ENCODE measurements around the gene D2HGDH.

DNA sequence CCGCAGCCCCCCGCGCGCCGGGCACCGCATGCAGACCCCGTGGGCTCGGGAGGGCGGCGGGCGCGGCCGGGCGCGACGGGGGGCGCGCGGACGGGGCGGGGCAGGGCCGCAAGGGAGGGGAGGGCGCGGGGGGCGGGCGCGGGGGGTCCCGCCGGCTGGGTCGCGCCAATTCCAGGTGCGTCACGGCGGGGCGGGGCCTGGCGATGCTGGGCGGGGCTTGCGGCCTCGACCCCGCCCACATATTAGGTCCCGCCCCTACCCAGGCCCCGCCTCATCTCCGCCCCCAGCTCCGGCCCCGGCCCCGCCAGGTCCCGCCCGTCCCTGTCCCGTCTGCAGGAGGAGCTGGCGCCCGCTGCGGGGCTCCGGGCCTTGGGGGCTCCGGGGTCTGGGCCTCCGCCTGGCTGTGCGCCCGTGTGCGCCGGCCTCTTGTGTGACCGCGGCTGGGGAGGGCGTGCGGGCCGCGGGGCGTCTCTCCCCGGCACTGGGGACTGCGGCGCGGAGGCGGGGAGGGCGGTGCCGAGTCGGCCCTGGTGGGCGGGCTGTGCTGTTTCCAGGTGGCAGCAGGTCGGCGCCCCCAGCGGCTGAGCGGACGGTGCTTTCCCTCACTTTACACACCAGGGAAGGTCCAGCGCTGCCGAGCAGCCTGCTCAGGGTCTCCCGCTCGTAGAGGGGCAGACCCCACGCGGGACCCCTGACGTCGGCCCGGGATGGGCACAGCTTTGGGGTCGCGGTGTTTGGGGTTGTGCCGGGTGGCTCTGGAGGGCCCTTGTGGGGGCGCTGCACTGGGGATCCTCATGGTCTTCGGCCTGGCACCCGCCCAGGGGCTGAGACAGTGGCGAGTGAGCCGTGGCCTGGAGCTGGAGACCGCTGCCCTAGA is 32.0 kb upstream of the D2HGDH start:
- TF ChIP-seq, protein P1, sequence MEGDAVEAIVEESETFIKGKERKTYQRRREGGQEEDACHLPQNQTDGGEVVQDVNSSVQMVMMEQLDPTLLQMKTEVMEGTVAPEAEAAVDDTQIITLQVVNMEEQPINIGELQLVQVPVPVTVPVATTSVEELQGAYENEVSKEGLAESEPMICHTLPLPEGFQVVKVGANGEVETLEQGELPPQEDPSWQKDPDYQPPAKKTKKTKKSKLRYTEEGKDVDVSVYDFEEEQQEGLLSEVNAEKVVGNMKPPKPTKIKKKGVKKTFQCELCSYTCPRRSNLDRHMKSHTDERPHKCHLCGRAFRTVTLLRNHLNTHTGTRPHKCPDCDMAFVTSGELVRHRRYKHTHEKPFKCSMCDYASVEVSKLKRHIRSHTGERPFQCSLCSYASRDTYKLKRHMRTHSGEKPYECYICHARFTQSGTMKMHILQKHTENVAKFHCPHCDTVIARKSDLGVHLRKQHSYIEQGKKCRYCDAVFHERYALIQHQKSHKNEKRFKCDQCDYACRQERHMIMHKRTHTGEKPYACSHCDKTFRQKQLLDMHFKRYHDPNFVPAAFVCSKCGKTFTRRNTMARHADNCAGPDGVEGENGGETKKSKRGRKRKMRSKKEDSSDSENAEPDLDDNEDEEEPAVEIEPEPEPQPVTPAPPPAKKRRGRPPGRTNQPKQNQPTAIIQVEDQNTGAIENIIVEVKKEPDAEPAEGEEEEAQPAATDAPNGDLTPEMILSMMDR (IDR thresholded peaks at IDR 0.05): peak in 2 of 5 experiments; percentile 20 to 42
- no peak for TF ChIP-seq POLR2A (IDR thresholded peaks at IDR 0.05)
